T-cell (primary cell): ENCODE results near the gene EDIL3. TPM values are rescaled to one million over a fixed set of nuclear protein-coding genes. Genes with fewer than 3 reads are reported as not detected.

Experiments used
- ATAC-seq, 4 experiments: fragments of 200-7000 bp in 3 of 4; fragments of 150-1000 bp in 1 of 4; cut with Tn5 transposase; replicated peaks in 1 of 4; 1 replicate in 3 of 4; 2 replicates in 1 of 4; pipeline ENCODE4 v1.10.0; 2021; ENCODE audit warnings: moderate library complexity in 3 of 4, mild to moderate bottlenecking in 2 of 4, moderate number of reproducible peaks in 1 of 4
- CTCF ChIA-PET, 2 donors: fragments of 300-600 bp; sonication (Branson Sonifier 250); formaldehyde crosslinking; loops; one replicate each; lab custom pipeline; 2022; ENCODE audit warnings: antibody characterized with exemption in 2 of 2; lab: Charles Lee
- POLR2A ChIA-PET, 2 donors: fragments of 300-600 bp; sonication (Branson Sonifier 250); formaldehyde crosslinking; loops; one replicate each; lab custom pipeline; 2022; ENCODE audit warnings: antibody characterized with exemption in 2 of 2; lab: Charles Lee
- DNase-seq, 35 experiments: peaks; one replicate each; pipeline versions ENCODE4 v3.0.0 to v3.0.0-alpha.2; 2013 to 2023
- H3K27ac ChIP-seq: one replicate; pipeline ENCODE4 v1.5.1; 2013; ENCODE audit warnings: low read length
- H3K27me3 ChIP-seq, 2 experiments: replicated peaks in 1 of 2; 1 replicate in 1 of 2; 2 replicates in 1 of 2; pipeline versions ENCODE4 v1.6.1 to v1.7.0; 2013; ENCODE audit warnings: low read length in 1 of 2, mixed read lengths in 1 of 2; ENCODE audit not compliant: control insufficient read depth in 2 of 2, insufficient read depth in 2 of 2; ENCODE audit errors: extremely low read depth in 1 of 2
- H3K36me3 ChIP-seq, 2 donors: 1 replicate in 1 of 2; 2 replicates in 1 of 2; pipeline versions ENCODE4 v1.6.1 to v1.7.0; 2013; ENCODE audit warnings: low read length in 1 of 2; ENCODE audit not compliant: control insufficient read depth in 2 of 2, insufficient read depth in 1 of 2; ENCODE audit errors: extremely low read depth in 1 of 2
- H3K4me1 ChIP-seq, 2 experiments: 1 replicate in 1 of 2; 2 replicates in 1 of 2; pipeline versions ENCODE4 v1.6.1 to v1.7.0; 2013; ENCODE audit warnings: low read length in 2 of 2, mixed read lengths in 1 of 2; ENCODE audit not compliant: insufficient read depth in 2 of 2, control insufficient read depth in 1 of 2; ENCODE audit errors: extremely low read depth in 1 of 2
- H3K4me3 ChIP-seq, 2 donors: 1 replicate in 1 of 2; 2 replicates in 1 of 2; pipeline versions ENCODE4 v1.5.1 to v1.7.0; 2013; ENCODE audit warnings: mild to moderate bottlenecking in 2 of 2, low read length in 1 of 2, moderate library complexity in 1 of 2; ENCODE audit not compliant: control insufficient read depth in 1 of 2; ENCODE audit errors: extremely low read depth in 1 of 2
- H3K9me3 ChIP-seq: 2 replicates; pipeline ENCODE4 v1.7.0; 2013
- H3K27ac Mint-ChIP-seq, 2 donors: one replicate each; pipeline ENCODE4 v1.8.0; 2020 to 2021; ENCODE audit warnings: mild to moderate bottlenecking in 2 of 2, mixed read lengths in 2 of 2
- H3K27me3 Mint-ChIP-seq, 2 donors: one replicate each; pipeline ENCODE4 v1.8.0; 2021 to 2022; ENCODE audit warnings: mixed read lengths in 2 of 2
- H3K36me3 Mint-ChIP-seq: one replicate; pipeline ENCODE4 v1.8.0; 2021; ENCODE audit warnings: mixed read lengths
- H3K4me1 Mint-ChIP-seq, 3 donors: one replicate each; pipeline ENCODE4 v1.8.0; 2020 to 2022; ENCODE audit warnings: mixed read lengths in 3 of 3, mild to moderate bottlenecking in 1 of 3
- H3K4me3 Mint-ChIP-seq, 3 donors: one replicate each; pipeline ENCODE4 v1.8.0; 2020 to 2022; ENCODE audit warnings: mild to moderate bottlenecking in 3 of 3, mixed read lengths in 3 of 3, moderate library complexity in 3 of 3
- H3K9me3 Mint-ChIP-seq, 3 donors: one replicate each; pipeline ENCODE4 v1.8.0; 2020 to 2022; ENCODE audit warnings: mixed read lengths in 3 of 3
- WGBS: methylation state at CpG from one replicate; pipeline ENCODE4 v1.1.5; 2013; ENCODE audit warnings: missing lambda C conversion rate; ENCODE audit not compliant: insufficient coverage; 5-methylcytosine and 5-hydroxymethylcytosine counted together
- total RNA-seq, 35 experiments: library from RNA in 6 of 35; stranded (reverse) in 6 of 35; fragments of 120-200 nt in 1 of 35; gene quantifications; one replicate each; pipeline versions ENCODE4 v1.2.1 to v1.2.4 and lab custom pipeline; 2013 to 2026

The EDIL3 gene
- total RNA-seq, 5 donors from 2014 or later (not counting 1 experiment from before 2014, with no cell fraction given) = 0.07 to 0.18 (median 0.16) TPM; not detected in 2

GRCh38 chr5:83972909-83973308, 411.8 kb downstream of the EDIL3 start:
- CTCF ChIA-PET = no interaction called here
- no peak overlapping the region for H3K4me3 ChIP-seq
- H3K9me3 ChIP-seq = no peaks in the 10 kb centered on the region
- no peaks in the 10 kb centered on the region for H3K27me3 ChIP-seq
- H3K4me1 Mint-ChIP-seq = no peaks in the 10 kb centered on the region
- ATAC-seq (no peak), DNase-seq (no peak)
- H3K27me3 Mint-ChIP-seq = no peaks in the 10 kb centered on the region
- H3K4me1 ChIP-seq = no peaks in the 10 kb centered on the region
- POLR2A ChIA-PET = no interaction called here
- no peaks in the 10 kb centered on the region for H3K36me3 Mint-ChIP-seq
- no peaks in the 10 kb centered on the region for H3K36me3 ChIP-seq
- no peak overlapping the region for H3K27ac ChIP-seq
- H3K9me3 Mint-ChIP-seq = peaks cover 0 to 3% (median 0%) of the 10 kb centered on the region in 3 donors
- H3K27ac Mint-ChIP-seq = no peak overlapping the region
- no peak overlapping the region for H3K4me3 Mint-ChIP-seq

DNA sequence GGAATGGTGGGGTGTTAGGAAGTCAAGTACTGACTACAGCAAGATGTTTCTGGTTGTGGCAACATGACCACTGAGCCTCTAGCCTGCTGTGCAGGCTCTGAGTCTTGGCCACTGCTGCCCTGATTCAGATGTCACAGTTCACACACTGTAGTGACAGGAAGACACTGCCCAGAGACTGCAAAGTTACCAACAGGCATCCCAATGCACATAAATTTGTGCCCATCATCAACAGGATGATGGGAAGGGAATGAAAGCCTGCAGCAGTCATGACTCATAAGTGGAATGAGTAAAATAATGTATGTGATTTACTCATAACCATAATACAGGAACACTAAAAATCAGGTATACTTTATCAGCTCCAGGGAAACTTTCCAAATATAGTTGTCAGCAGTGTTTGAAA, 412.4 kb downstream of the EDIL3 start:
- ChIA-PET CTCF (no interaction called here), POLR2A (interaction anchor here in 1 of 2 donors (0.6 kb wide), 1 partner anchor 1569 kb away, joined by 4 read pairs; no protein-coding TSS in a partner anchor)
- no peaks in the 10 kb centered on the region for H3K9me3 ChIP-seq
- H3K27ac Mint-ChIP-seq = no peak overlapping the region
- no peak for ATAC-seq
- no peaks in the 10 kb centered on the region for H3K27me3 Mint-ChIP-seq
- peaks cover 0 to 3% (median 0%) of the 10 kb centered on the region in 3 donors for H3K9me3 Mint-ChIP-seq
- no peaks in the 10 kb centered on the region for H3K4me1 Mint-ChIP-seq
- H3K4me3 Mint-ChIP-seq = no peak overlapping the region
- H3K27ac ChIP-seq = no peak overlapping the region
- no peaks in the 10 kb centered on the region for H3K36me3 Mint-ChIP-seq
- DNase-seq = no peak
- H3K4me3 ChIP-seq = no peak overlapping the region
- no peaks in the 10 kb centered on the region for H3K36me3 ChIP-seq
- no peaks in the 10 kb centered on the region for H3K27me3 ChIP-seq
- no peaks in the 10 kb centered on the region for H3K4me1 ChIP-seq

DNA sequence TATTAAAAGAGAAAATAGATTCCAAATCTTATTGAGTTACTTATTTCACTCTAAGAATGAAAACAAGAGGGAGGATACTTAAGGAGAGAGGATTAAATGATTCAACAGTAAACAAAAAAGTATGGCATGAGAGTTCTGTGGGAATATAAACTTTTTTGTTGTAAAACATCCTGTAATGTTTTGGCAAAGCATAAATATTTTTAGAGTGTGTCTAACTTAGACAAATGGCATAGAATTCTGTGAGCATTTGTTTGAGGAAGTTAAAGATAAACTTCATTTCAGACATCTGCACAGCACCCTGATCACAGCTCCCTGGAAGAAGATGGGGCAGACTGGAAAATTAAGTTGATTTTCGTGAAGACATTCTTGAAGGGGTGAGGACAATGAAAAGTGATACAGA, 417.3 kb downstream of the EDIL3 start:
- no peaks in the 10 kb centered on the region for H3K9me3 ChIP-seq
- Mint-ChIP-seq H3K27ac (no peak overlapping the region), H3K4me1 (no peaks in the 10 kb centered on the region), H3K36me3 (no peaks in the 10 kb centered on the region), H3K27me3 (no peaks in the 10 kb centered on the region), H3K9me3 (peaks cover 0 to 4% (median 0%) of the 10 kb centered on the region in 3 donors), H3K4me3 (no peak overlapping the region)
- H3K27me3 ChIP-seq = no peaks in the 10 kb centered on the region
- ATAC-seq (no peak), DNase-seq (no peak)
- no peaks in the 10 kb centered on the region for H3K36me3 ChIP-seq
- CTCF ChIA-PET = no interaction called here
- WGBS = no CpG with 5 or more reads among the region's 1 CpG
- no peaks in the 10 kb centered on the region for H3K4me1 ChIP-seq
- POLR2A ChIA-PET = no interaction called here
- no peak overlapping the region for H3K4me3 ChIP-seq
- no peak overlapping the region for H3K27ac ChIP-seq

DNA sequence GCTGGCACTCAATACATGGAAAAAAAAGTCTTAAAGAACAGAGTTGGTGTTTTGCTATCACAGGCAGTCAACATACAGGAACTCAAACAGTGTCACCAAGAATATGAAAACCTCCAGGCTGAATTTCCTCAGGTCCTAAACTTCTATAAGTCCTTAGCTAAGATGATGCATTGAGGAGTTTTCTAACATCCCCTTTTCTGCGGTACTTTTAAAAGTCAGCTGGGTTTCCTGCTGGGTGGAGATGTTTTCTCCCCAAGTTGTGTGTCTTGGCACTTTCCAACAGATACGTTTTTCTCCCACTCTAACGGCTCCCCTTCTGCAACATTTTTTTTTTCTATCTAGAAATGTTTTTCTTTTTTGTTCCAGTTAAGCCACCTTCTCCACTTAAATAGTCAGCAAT, 419.2 kb downstream of the EDIL3 start:
- no peaks in the 10 kb centered on the region for H3K36me3 ChIP-seq
- Mint-ChIP-seq H3K27ac (no peak overlapping the region), H3K27me3 (no peaks in the 10 kb centered on the region), H3K36me3 (no peaks in the 10 kb centered on the region), H3K4me3 (no peak overlapping the region), H3K9me3 (peaks cover 0 to 4% (median 0%) of the 10 kb centered on the region in 3 donors), H3K4me1 (no peaks in the 10 kb centered on the region)
- WGBS = no CpG with 5 or more reads among the region's 3 CpGs
- no peak overlapping the region for H3K27ac ChIP-seq
- H3K4me1 ChIP-seq = no peaks in the 10 kb centered on the region
- no peaks in the 10 kb centered on the region for H3K27me3 ChIP-seq
- DNase-seq = no peak
- POLR2A ChIA-PET = no interaction called here
- H3K4me3 ChIP-seq = no peak overlapping the region
- ATAC-seq = no peak
- H3K9me3 ChIP-seq = no peaks in the 10 kb centered on the region
- CTCF ChIA-PET = no interaction called here

DNA sequence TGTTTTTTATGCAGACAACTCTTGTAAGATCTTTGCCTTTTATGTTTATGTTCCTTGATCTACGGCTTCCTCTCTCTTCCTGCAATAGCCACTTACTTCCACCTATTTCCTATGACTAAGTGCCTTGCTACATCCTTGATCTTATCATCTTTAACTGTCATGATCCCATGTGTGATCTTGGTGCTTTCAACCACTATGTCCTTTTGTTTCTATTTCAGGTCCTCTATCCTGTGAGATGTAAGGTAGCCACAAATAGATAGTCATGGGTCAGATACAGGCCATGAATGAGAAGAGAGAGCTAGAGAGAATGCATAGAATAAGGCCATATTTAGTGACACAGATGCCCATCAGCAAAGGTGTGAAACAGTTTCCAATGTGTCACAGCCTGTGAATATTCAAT, 420.4 kb downstream of the EDIL3 start:
- DNase-seq (no peak), ATAC-seq (no peak)
- H3K4me3 Mint-ChIP-seq = no peak overlapping the region
- Histone ChIP-seq H3K4me3 (no peak overlapping the region), H3K4me1 (no peaks in the 10 kb centered on the region), H3K27ac (no peak overlapping the region), H3K9me3 (no peaks in the 10 kb centered on the region), H3K27me3 (no peaks in the 10 kb centered on the region), H3K36me3 (no peaks in the 10 kb centered on the region)
- ChIA-PET POLR2A (no interaction called here), CTCF (no interaction called here)
- no peaks in the 10 kb centered on the region for H3K27me3 Mint-ChIP-seq
- WGBS = no CpG with 5 or more reads among the region's 1 CpG
- H3K36me3 Mint-ChIP-seq = no peaks in the 10 kb centered on the region
- peaks cover 0 to 4% (median 0%) of the 10 kb centered on the region in 3 donors for H3K9me3 Mint-ChIP-seq
- H3K4me1 Mint-ChIP-seq = no peaks in the 10 kb centered on the region
- H3K27ac Mint-ChIP-seq = no peak overlapping the region

- Histone ChIP-seq H3K4me3 (no peak overlapping the region), H3K36me3 (no peaks in the 10 kb centered on the region), H3K27me3 (no peaks in the 10 kb centered on the region), H3K9me3 (no peaks in the 10 kb centered on the region), H3K4me1 (no peaks in the 10 kb centered on the region), H3K27ac (no peak overlapping the region)
- Mint-ChIP-seq H3K4me1 (no peaks in the 10 kb centered on the region), H3K9me3 (peaks cover 0 to 4% (median 0%) of the 10 kb centered on the region in 3 donors), H3K27ac (no peak overlapping the region), H3K36me3 (no peaks in the 10 kb centered on the region), H3K27me3 (no peaks in the 10 kb centered on the region), H3K4me3 (no peak overlapping the region)
- DNase-seq (no peak), ATAC-seq (no peak)
- 80% methylated on average over 1 of the region's 1 CpG for WGBS
- ChIA-PET POLR2A (no interaction called here), CTCF (no interaction called here)
These were observed 427.5 kb downstream of the EDIL3 start for GRCh38 chr5:83957188-83957587.

- Histone ChIP-seq H3K4me3 (no peak overlapping the region), H3K27ac (no peak overlapping the region), H3K36me3 (no peaks in the 10 kb centered on the region), H3K27me3 (no peaks in the 10 kb centered on the region), H3K4me1 (no peaks in the 10 kb centered on the region), H3K9me3 (no peaks in the 10 kb centered on the region)
- ChIA-PET POLR2A (no interaction called here), CTCF (no interaction called here)
- no peak overlapping the region for H3K4me3 Mint-ChIP-seq
- H3K36me3 Mint-ChIP-seq = no peaks in the 10 kb centered on the region
- H3K27me3 Mint-ChIP-seq = no peaks in the 10 kb centered on the region
- H3K9me3 Mint-ChIP-seq = peaks cover 0 to 4% (median 0%) of the 10 kb centered on the region in 3 donors
- H3K4me1 Mint-ChIP-seq = no peaks in the 10 kb centered on the region
- ATAC-seq (no peak), DNase-seq (no peak)
- no peak overlapping the region for H3K27ac Mint-ChIP-seq
These were observed 428.3 kb downstream of the EDIL3 start for GRCh38 chr5:83956386-83956785.
